PFSK-1 (cell line): ENCODE data around the gene RASA4B.

Source experiments
- SIN3A ChIP-seq: IDR thresholded peaks from 2 replicates; pipeline ENCODE4 v1.6.1; 2012; ENCODE audit warnings: mild to moderate bottlenecking, low read length, moderate library complexity, borderline replicate concordance; ENCODE audit not compliant: insufficient read depth
- TAF1 ChIP-seq: IDR thresholded peaks from 2 replicates; pipeline ENCODE4 v1.6.1; 2012; ENCODE audit warnings: low read length, control low read depth, borderline replicate concordance; ENCODE audit not compliant: insufficient read depth
- TF ChIP-seq, protein P1 (sequence below), 2 experiments: IDR thresholded peaks; 2 replicates each; pipeline versions ENCODE4 v1.6.1 to v1.8.0; 2011 to 2012; ENCODE audit warnings: low read depth in 2 of 2, low read length in 2 of 2, control low read depth in 1 of 2, inconsistent platforms in 1 of 2, mild to moderate bottlenecking in 1 of 2, moderate library complexity in 1 of 2; ENCODE audit not compliant: insufficient read depth in 1 of 2

DNA sequence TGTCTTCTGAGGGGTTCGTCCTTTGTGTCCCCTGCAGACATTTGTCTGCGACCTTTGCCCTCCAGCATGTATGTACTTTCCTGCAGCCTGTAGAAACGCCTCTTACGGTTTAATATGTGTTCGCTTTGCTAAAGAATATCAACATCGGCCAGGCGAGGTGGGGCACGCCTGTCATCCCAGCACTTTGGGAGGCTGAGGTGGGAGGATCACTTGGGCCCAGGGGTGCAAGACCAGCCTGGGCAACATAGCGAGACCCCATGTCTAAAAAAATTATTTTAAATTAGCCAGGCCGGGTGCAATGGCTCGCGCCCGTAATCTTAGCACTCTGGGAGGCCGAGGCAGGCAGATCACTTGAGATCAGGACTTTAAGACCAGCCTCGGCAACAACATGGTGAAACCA lies 68.4 kb downstream of the RASA4B start:
- TF ChIP-seq, protein P1, sequence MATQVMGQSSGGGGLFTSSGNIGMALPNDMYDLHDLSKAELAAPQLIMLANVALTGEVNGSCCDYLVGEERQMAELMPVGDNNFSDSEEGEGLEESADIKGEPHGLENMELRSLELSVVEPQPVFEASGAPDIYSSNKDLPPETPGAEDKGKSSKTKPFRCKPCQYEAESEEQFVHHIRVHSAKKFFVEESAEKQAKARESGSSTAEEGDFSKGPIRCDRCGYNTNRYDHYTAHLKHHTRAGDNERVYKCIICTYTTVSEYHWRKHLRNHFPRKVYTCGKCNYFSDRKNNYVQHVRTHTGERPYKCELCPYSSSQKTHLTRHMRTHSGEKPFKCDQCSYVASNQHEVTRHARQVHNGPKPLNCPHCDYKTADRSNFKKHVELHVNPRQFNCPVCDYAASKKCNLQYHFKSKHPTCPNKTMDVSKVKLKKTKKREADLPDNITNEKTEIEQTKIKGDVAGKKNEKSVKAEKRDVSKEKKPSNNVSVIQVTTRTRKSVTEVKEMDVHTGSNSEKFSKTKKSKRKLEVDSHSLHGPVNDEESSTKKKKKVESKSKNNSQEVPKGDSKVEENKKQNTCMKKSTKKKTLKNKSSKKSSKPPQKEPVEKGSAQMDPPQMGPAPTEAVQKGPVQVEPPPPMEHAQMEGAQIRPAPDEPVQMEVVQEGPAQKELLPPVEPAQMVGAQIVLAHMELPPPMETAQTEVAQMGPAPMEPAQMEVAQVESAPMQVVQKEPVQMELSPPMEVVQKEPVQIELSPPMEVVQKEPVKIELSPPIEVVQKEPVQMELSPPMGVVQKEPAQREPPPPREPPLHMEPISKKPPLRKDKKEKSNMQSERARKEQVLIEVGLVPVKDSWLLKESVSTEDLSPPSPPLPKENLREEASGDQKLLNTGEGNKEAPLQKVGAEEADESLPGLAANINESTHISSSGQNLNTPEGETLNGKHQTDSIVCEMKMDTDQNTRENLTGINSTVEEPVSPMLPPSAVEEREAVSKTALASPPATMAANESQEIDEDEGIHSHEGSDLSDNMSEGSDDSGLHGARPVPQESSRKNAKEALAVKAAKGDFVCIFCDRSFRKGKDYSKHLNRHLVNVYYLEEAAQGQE (IDR thresholded peaks at IDR 0.05; ENCODE audit: insufficient read depth in 1 of 2, low read depth in 2 of 2, low read length in 2 of 2): no peak
- TF ChIP-seq TAF1 (no peak), SIN3A (no peak)
